Muscle of leg (tissue), 11 donors: ENCODE measurements around the gene SAP30L. TPM values are rescaled to one million over a fixed set of nuclear protein-coding genes. Genes with fewer than 3 reads are reported as not detected.

ENCODE experiments used
- DNase-seq: peaks from one replicate; pipeline ENCODE4 v3.0.0; 2013
- H3K27ac ChIP-seq: one replicate; pipeline ENCODE4 v1.5.1; 2013; ENCODE audit warnings: mild to moderate bottlenecking, low read length, control low read depth
- H3K27me3 ChIP-seq: one replicate; pipeline ENCODE4 v1.6.1; 2013; ENCODE audit warnings: low read length; ENCODE audit not compliant: control insufficient read depth, insufficient read depth
- H3K36me3 ChIP-seq: one replicate; pipeline ENCODE4 v1.6.1; 2013; ENCODE audit warnings: low read length; ENCODE audit not compliant: control insufficient read depth, insufficient read depth
- H3K4me1 ChIP-seq: one replicate; pipeline ENCODE4 v1.6.1; 2013; ENCODE audit warnings: low read length; ENCODE audit not compliant: control insufficient read depth, insufficient read depth
- H3K4me3 ChIP-seq: one replicate; pipeline ENCODE4 v1.5.1; 2013; ENCODE audit warnings: low read length, control low read depth
- H3K9me3 ChIP-seq: replicated peaks from 2 replicates; pipeline ENCODE4 v1.6.1; 2013; ENCODE audit warnings: low read depth, low read length; ENCODE audit not compliant: control insufficient read depth
- WGBS: methylation state at CpG from one replicate; pipeline ENCODE4 v1.1.5; 2013; ENCODE audit warnings: missing lambda C conversion rate; ENCODE audit not compliant: insufficient coverage; 5-methylcytosine and 5-hydroxymethylcytosine counted together
- polyA plus RNA-seq, 8 donors: library from polyadenylated mRNA; unstranded; fragments of 120-200 nt; gene quantifications; one replicate each; pipeline versions ENCODE4 v1.2.1 to v1.2.3, GENCODE V29; 2013; ENCODE audit warnings: inconsistent platforms in 1 of 8, low replicate concordance in 1 of 8; ENCODE audit not compliant: insufficient read length in 8 of 8, insufficient read depth in 1 of 8
- total RNA-seq: library from RNA; stranded (reverse); fragments of 120-200 nt; gene quantifications from one replicate; pipeline ENCODE4 v1.2.4, GENCODE V29; 2013

The SAP30L gene
- total and polyA plus RNA-seq, 9 donors: 21.1 to 31.4 (median 24.0) TPM

GRCh38 chr5:154503698-154504039 is 57.9 kb downstream of the SAP30L start:
- H3K27me3 ChIP-seq: peaks cover 12% of the 10 kb centered on the region
- WGBS: no CpG with 5 or more reads among the region's 2 CpGs
- no peak overlapping the region for H3K4me3 ChIP-seq
- DNase-seq: no peak
- no peaks in the 10 kb centered on the region for H3K36me3 ChIP-seq
- no peaks in the 10 kb centered on the region for H3K4me1 ChIP-seq
- H3K9me3 ChIP-seq: no peaks in the 10 kb centered on the region
- H3K27ac ChIP-seq: no peak overlapping the region

DNA sequence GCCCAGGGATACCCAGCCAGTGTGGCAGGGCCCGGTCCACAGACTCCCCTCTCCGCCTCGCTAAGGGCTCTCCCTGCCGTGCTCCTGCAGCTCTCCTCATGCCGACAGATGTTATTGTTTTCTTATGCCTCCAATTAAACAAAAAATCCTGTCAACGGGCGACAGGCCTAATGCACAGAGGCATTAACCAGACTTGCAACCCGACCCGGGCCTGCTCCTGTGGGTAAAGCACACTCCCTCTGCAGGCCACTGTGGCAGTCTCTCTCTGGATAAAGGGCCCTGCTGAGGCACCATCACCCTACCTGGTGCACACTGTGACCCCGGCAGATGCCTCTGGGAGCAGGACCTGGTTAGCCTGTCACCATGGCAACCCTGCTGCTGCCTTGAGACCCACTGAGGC is 59.8 kb downstream of the SAP30L start:
- Histone ChIP-seq H3K36me3 (no peaks in the 10 kb centered on the region), H3K27me3 (peaks cover 5% of the 10 kb centered on the region), H3K9me3 (no peaks in the 10 kb centered on the region), H3K27ac (no peak overlapping the region), H3K4me3 (no peak overlapping the region), H3K4me1 (no peaks in the 10 kb centered on the region)
- DNase-seq: no peak
- 47% methylated on average over 10 of the region's 10 CpGs for WGBS

DNA sequence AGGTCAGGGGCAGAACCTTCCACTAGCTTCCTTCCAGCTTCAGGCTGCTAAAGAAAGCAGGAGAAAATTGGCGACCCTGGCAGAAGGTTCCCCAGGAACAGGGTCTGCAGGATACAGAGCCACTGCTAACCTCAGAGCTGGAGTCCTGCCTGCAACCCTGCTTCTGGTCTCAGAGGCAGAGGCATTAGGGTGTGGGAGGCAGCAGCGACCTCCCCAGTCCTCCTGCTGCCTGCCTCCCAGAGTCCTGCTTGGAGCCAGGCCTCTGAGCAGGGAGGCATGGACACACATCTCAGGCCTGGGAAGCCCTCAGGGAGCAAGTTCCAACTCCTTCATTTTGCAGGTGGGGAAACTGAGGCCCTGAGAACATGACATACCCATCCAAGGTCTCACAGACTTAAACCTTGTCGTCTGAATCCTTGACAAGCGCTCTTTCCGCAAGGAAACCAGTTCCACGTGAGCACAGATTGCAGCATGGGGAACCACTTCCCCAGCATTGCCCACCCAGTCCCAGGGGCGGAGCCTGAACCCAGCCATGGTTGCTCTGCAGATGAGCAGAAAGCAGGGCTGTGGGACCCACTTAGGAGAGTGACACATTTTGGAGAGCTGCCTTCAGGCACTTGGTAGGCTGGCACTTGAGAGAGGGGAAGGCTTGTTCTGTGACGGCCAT is 60.4 kb downstream of the SAP30L start:
- WGBS: 70% methylated on average over 5 of the region's 8 CpGs
- no peak overlapping the region for H3K27ac ChIP-seq
- no peak overlapping the region for H3K4me3 ChIP-seq
- peaks cover 5% of the 10 kb centered on the region for H3K27me3 ChIP-seq
- H3K9me3 ChIP-seq: no peaks in the 10 kb centered on the region
- no peak for DNase-seq
- no peaks in the 10 kb centered on the region for H3K4me1 ChIP-seq
- H3K36me3 ChIP-seq: no peaks in the 10 kb centered on the region

- Histone ChIP-seq H3K4me1 (no peaks in the 10 kb centered on the region), H3K4me3 (no peak overlapping the region), H3K36me3 (no peaks in the 10 kb centered on the region), H3K9me3 (no peaks in the 10 kb centered on the region), H3K27ac (no peak overlapping the region), H3K27me3 (peaks cover 4% of the 10 kb centered on the region)
- DNase-seq: no peak
- 71% methylated on average over 11 of the region's 11 CpGs for WGBS
Observed at GRCh38 chr5:154506716-154507080, 60.9 kb downstream of the SAP30L start.

DNA sequence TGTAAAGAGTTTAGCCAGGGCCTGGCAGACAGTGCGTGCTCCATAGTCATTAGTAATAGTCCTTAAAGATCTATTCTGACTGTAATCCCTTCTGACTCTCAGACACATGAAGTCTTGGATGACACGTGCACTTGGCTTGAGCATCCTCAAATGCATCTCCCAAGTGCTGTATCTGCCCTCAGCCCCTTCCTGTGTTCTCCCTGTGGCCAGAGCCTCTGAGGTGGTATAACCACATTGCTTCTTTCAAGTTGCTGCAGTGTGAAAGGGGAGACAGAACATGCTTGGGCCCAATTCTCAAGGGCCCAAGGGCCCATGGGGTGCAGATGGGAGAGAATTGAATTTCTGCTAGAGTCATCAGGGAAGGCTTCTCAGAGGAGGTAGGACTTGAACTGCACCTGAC is 62.3 kb downstream of the SAP30L start:
- no peak overlapping the region for H3K27ac ChIP-seq
- WGBS: 33% methylated on average over 1 of the region's 2 CpGs

DNA sequence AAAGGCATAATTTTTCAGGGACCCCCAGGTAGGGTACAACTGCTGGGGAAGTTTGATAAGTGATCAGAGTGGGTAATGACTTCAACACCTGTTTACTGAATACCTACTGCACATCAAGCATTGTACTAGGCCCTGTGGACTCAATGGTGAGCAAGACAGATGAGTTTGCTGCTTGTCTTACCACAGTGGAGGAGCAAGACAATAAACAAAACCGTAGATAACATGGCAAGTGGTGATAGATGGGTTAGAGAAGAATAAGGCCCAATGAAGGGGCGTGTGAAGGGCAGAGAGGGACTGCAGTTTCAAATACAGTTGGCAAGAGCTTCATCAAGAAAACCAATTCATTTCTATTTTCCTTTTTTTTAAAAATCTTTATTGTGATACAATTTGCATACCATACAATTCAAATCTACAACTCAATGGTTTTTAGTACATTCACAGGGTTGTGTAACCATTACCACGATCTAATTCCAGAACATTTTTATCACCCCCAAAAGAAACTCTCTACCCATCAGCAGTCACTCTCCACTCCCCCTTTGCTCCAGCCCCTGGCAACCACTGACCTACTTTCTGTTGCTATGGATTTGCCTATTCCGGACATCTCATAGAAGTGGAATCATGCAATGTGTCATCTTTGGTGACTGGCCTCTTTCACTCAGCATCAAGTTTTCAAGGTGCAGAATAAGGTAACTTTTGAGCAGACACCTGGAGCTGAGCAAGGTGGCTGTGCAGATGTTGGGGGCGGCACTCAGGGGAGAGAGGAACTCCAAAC is 64.2 kb downstream of the SAP30L start:
- no peak for DNase-seq
- no peaks in the 10 kb centered on the region for H3K4me1 ChIP-seq
- H3K27ac ChIP-seq: no peak overlapping the region
- no peak overlapping the region for H3K4me3 ChIP-seq
- peaks cover 14% of the 10 kb centered on the region for H3K27me3 ChIP-seq
- H3K36me3 ChIP-seq: no peaks in the 10 kb centered on the region
- 47% methylated on average over 3 of the region's 5 CpGs for WGBS
- no peaks in the 10 kb centered on the region for H3K9me3 ChIP-seq

More for the DNA sequence above, 62.3 kb downstream of the SAP30L start:
- H3K9me3 ChIP-seq: no peaks in the 10 kb centered on the region
- H3K4me1 ChIP-seq: no peaks in the 10 kb centered on the region
- no peaks in the 10 kb centered on the region for H3K36me3 ChIP-seq
- H3K4me3 ChIP-seq: no peak overlapping the region
- peaks cover 6% of the 10 kb centered on the region for H3K27me3 ChIP-seq
- DNase-seq: no peak

Other genes starting within 250 kb of the SAP30L start
- gene HAND1, start 32.2 kb downstream of the SAP30L start, total RNA-seq: not detected
- under 1 TPM in 1 of 8 donors, not detected in 7; 0.21 TPM for gene HAND1, start 32.2 kb downstream of the SAP30L start, polyA plus RNA-seq